ENCODE data around the gene TESK2.
"Not testable (repeated sequence)": the region's sequence is repeated elsewhere in the genome, so short reads cannot be mapped to it uniquely, and the experiment has no call there.

TESK2 gene

GRCh38 chr1:45510036-45510971 lies 19.3 kb upstream of the TESK2 start:
- no peak for DNase-seq (ENCODE audit: low spot score)

DNA sequence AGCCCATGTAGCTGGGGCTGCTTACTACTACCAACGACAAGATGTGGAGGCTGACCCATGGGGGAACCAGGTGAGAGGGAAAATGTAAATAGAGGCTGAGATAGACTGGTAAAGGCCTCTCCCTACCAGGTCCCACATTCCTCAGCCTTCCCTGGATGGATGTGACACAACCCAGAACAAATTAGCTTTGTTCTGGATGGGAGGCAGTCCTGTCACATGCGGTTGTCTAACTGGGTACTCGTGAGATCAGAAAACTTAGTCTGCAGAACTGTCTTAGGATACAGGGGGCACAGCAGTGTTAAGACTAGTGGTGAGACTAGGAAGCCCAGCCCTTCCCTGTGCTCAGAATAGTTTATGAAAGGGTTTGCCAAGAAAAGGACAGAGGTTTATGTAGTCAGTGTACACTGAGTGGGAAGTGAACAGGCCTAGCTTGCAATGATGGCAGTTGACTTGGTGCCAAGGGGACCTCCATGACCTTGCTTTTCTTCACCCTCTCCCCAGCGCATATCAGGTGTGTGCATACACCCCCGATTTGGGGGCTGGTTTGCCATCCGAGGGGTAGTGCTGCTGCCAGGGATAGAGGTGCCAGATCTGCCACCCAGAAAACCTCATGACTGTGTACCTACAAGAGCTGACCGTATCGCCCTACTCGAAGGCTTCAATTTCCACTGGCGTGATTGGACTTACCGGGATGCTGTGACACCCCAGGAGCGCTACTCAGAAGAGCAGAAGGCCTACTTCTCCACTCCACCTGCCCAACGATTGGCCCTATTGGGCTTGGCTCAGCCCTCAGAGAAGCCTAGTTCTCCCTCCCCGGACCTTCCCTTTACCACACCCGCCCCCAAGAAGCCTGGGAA lies 17.6 kb upstream of the TESK2 start:
- no peak for DNase-seq (ENCODE audit: low spot score)

GRCh38 chr1:45507893-45508292 lies 16.9 kb upstream of the TESK2 start:
- DNase-seq (ENCODE audit: low spot score): no peak

DNA sequence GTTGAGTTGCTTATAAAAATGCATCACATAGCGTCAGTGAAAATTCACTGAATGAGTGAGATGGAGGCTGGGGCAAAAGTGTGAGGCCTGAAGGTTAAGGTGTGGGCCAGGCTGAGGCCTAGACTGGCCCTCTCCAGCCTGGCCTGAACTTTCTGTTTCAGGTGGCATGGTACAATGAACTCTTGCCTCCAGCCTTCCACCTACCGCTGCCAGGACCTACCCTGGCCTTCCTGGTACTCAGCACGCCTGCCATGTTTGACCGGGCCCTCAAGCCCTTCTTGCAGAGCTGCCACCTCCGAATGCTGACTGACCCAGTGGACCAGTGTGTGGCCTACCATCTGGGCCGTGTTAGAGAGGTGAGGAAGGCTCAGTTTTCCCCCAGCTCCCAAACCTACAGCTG lies 16.2 kb upstream of the TESK2 start:
- no peak for DNase-seq (ENCODE audit: low spot score)

DNA sequence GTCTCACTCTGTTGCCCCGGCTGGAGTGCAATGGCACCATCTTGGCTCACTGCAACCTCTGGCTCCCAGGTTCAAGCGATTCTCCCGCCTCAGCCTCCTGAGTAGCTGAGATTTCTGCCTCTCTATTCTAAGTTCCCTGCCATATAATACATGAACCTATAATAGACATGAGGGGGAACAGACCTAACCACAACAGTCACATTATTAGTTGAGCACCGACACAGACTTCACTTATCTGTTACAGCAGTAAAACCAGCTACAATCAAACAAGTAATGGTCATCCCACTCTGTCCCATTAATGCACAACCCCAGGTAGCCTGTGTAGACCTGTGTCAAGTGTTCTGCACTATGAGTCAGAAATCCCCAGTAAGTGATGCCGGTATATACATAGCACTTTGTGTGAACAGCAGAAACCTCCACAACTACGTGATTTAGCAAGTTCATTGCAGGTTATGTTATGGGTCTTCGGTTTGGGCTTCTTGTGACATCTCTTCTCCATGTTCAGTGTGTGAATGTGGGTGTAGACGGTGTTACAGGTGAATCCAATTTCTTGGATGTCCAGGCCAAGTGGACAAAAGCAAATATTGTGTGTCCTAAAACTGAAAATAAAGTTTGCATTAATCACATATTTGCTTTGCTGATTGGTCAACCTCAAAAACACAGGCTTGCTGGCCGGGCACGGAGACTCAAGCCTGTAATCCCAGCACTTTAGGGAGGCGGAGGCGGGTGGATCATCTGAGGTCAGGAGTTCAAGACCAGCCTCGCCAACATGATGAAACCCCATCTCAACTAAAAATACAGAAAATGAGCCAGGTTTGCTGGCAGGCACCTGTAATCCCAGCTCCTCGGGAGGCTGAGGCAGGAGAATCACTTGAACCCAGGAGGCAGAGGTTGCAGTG lies 12.7 kb upstream of the TESK2 start:
- no peak for DNase-seq (ENCODE audit: low spot score)

- no peak for DNase-seq (ENCODE audit: low spot score)
Observed at GRCh38 chr1:45501505-45501859, 10.5 kb upstream of the TESK2 start.

- DNase-seq (ENCODE audit: low spot score): no peak
Observed at GRCh38 chr1:45499415-45499769, 8.4 kb upstream of the TESK2 start.

- no peak for DNase-seq (ENCODE audit: low spot score)
Observed at GRCh38 chr1:45498279-45498678, 7.3 kb upstream of the TESK2 start.

- peak; percentile 71 for DNase-seq (ENCODE audit: low spot score)
Observed at GRCh38 chr1:45493116-45493697, 2.2 kb upstream of the TESK2 start.

DNA sequence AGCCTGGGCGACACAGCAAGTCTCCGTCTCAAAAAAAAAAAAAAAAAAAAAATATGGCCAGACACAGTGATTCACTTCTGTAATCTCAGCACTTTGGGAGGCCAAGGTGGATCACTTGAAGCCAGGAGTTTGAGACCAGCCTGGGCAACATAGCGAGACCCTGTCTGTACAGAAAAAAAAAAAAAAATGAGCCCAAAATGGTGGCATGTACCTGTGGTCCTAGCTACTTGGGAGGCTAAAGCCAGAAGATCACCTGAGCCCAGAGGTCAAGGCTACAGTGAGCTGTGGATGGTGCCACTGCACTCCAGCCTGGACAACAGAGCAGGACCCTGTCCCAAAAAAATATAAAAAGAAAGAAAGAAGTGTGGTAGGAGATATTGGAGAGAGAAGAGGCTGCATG lies 1.7 kb upstream of the TESK2 start:
- DNase-seq (ENCODE audit: low spot score): no peak

GRCh38 chr1:45491487-45492260 lies 711 bp upstream of the TESK2 start:
- DNase-seq (ENCODE audit: low spot score): no peak

- DNase-seq (ENCODE audit: low spot score): peak; percentile 20
Observed at GRCh38 chr1:45490121-45490625, 790 bp downstream of the TESK2 start.

- DNase-seq (ENCODE audit: low spot score): not testable (repeated sequence)
Observed at GRCh38 chr1:45489379-45489778, 1.6 kb downstream of the TESK2 start.

- no peak for DNase-seq (ENCODE audit: low spot score)
Observed at GRCh38 chr1:45488666-45489377, 2.1 kb downstream of the TESK2 start.

DNA sequence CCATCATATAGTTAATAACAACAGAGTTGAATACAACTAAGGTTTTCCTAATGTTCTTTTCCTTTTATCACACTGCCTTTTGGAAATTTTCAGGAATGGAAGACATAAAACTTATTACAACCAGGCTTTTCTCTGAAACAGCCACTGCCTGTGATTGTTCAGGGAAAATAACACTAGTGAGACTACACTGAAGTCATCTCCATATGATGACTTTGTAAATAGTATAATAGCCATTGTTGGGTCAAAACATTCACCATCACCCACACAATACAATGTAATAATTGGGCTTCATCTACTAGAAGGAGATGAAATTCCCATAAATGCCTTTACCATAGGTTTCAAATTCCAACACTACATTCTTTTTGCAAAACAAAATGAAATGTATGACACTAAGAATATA lies 5.0 kb downstream of the TESK2 start:
- DNase-seq (ENCODE audit: low spot score): no peak

- no peak for DNase-seq (ENCODE audit: low spot score)
Observed at GRCh38 chr1:45479039-45479748, 11.8 kb downstream of the TESK2 start.

- DNase-seq (ENCODE audit: low spot score): no peak
Observed at GRCh38 chr1:45478121-45478814, 12.7 kb downstream of the TESK2 start.

DNA sequence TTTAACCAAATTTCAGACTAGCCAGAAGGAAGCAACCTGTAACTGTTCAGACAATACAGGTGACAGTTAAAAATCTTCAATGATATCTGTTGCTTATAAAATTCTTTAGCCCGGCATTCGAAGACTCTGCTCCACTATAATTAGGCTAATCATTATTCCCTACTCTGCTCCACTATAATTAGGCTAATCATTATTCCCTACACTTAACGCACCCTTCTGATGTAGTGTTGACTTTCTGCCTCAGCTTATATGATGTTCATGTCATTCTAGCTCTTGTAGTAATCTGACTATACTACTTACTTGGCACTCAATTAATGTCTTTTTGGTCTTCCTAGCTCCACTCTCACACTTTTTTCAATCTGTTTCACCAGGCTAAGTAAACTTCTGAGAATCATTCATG lies 13.3 kb downstream of the TESK2 start:
- no peak for DNase-seq (ENCODE audit: low spot score)

DNA sequence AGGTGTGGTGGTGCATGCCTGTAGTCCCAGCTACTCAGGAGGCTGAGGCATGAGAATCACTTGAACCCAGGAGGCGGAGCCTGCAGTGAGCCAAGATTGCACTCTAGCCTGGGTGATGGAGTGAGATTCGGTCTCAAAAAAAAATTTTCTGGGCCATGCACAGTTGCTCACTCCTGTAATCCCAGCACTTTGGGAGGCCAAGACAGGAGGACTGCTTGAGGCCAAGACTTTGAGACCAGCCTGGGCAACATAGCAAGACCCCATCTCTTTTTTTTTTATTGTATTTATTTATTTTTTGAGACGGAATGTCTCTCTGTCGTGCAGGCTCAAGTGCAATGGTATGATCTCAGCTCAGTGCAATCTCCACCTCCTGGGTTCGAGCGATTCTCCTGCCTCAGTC lies 16.8 kb downstream of the TESK2 start:
- DNase-seq (ENCODE audit: low spot score): not testable (repeated sequence)
